Stimulated activated memory B cell treated with anti-CD40 and anti-IgM and Interleukin-4, amounts not matched to agents 10 μg/mL and 1 μg/mL and 100 μg/mL, for 72 hours (primary cell): ENCODE data around the gene AP1S2.
A peak's percentile ranks its signal among the peaks of the same experiment; 100 is the strongest.

Source experiments
- ATAC-seq: fragments of 150-1000 bp; cut with Tn5 transposase; 2 replicates; pipeline ENCODE4 v1.10.0; 2021
- H3K27ac Mint-ChIP-seq: one replicate; pipeline ENCODE4 v1.8.0; 2022; ENCODE audit warnings: mild to moderate bottlenecking, mixed read lengths
- H3K27me3 Mint-ChIP-seq: one replicate; pipeline ENCODE4 v1.8.0; 2022; ENCODE audit warnings: mixed read lengths
- H3K36me3 Mint-ChIP-seq: one replicate; pipeline ENCODE4 v1.8.0; 2022; ENCODE audit warnings: mixed read lengths
- H3K4me1 Mint-ChIP-seq: one replicate; pipeline ENCODE4 v1.8.0; 2022; ENCODE audit warnings: mixed read lengths
- H3K4me3 Mint-ChIP-seq: one replicate; pipeline ENCODE4 v1.8.0; 2022; ENCODE audit warnings: mild to moderate bottlenecking, moderate library complexity, mixed read lengths
- H3K9me3 Mint-ChIP-seq: one replicate; pipeline ENCODE4 v1.8.0; 2022; ENCODE audit warnings: mixed read lengths

Gene AP1S2

DNA sequence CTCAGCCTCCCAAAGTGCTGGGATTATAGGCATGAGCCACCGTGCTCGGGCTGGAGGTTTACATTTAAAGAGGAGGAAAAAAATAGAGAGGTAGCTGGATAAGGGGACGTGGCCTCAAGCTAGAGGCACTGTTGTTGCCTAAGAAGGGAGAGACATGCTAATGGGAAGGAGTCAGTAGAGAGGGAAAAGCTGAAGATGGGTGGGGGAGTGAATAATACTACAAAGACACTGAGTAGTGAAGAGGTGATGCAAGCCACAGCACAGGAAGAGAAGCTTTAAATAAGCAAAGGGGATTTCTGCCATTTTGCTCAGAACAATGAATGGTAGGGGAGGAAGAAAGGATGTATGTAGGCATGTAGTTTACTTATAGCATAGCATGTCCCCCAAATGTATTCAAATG, 11.5 kb upstream of the AP1S2 start:
- Mint-ChIP-seq H3K27ac (no peak overlapping the region), H3K4me3 (no peak overlapping the region), H3K9me3 (no peaks in the 10 kb centered on the region)

DNA sequence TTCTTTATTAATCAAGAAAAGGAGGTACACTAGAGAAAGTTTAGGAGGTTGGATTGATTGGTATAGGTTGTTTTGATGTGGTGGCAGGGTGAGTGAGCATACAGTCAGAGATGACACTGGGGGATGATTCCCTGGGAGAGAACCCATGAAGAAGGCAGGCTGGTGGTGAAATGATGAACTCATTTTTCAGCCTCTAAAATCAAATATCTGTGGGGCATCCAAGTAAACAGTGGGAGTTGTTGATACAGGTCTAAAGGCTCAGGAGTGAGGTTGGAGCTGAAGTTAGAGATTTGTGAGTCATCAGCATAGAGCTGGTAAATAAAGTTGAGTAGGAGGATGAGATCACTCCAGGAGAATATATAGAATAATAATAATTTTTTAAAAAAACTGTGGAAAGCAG, 10.0 kb upstream of the AP1S2 start:
- Mint-ChIP-seq H3K4me3 (no peak overlapping the region), H3K9me3 (no peaks in the 10 kb centered on the region), H3K27ac (no peak overlapping the region), H3K36me3 (no peaks in the 10 kb centered on the region), H3K4me1 (no peaks in the 10 kb centered on the region), H3K27me3 (no peaks in the 10 kb centered on the region)
- ATAC-seq = no peak

More for the DNA sequence above, 11.5 kb upstream of the AP1S2 start:
- ATAC-seq = no peak
- H3K36me3 Mint-ChIP-seq = no peaks in the 10 kb centered on the region
- H3K27me3 Mint-ChIP-seq = no peaks in the 10 kb centered on the region
- H3K4me1 Mint-ChIP-seq = no peaks in the 10 kb centered on the region

DNA sequence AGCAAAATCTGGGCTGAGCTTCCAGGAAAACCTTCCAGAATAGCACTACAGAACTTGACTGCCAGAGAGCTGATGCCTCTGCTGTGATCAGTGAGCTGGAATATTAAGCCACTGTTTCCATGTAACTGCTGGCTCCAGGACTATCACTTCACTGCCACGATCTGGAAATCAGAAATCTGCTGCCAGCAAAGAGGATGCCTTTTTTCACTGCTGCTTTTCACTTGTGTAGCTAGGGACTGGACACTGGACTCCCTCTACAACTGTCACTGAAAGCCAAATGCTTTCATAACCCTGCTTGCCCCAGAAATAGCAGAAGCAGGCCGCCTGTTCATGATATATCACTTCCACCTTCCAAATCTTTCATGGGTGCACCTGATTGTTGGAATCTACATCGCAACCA, 9.4 kb upstream of the AP1S2 start:
- Mint-ChIP-seq H3K36me3 (no peaks in the 10 kb centered on the region), H3K4me1 (no peaks in the 10 kb centered on the region), H3K27ac (no peak overlapping the region), H3K9me3 (no peaks in the 10 kb centered on the region), H3K27me3 (no peaks in the 10 kb centered on the region), H3K4me3 (no peak overlapping the region)
- no peak for ATAC-seq

DNA sequence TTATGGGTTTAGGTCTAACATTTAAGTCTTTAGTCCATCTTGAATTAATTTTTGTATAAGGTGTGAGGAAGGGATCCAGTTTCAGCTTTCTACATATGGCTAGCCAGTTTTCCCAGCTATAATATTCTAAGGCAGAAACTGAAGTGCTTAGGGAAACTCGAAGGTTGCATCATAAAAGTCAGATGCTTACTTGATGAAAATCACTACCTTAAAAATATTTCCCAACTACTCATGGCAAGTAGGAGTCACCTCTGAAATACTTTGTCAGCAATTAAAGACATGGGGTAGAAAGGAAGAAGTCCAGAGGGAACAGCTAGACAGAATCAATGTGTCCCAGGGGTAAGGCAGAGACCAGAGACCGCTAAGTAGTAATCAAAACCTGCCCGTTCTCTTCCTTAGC, 6.3 kb upstream of the AP1S2 start:
- Mint-ChIP-seq H3K4me1 (no peaks in the 10 kb centered on the region), H3K27ac (no peak overlapping the region), H3K27me3 (no peaks in the 10 kb centered on the region), H3K9me3 (no peaks in the 10 kb centered on the region), H3K4me3 (no peak overlapping the region), H3K36me3 (no peaks in the 10 kb centered on the region)
- no peak for ATAC-seq

DNA sequence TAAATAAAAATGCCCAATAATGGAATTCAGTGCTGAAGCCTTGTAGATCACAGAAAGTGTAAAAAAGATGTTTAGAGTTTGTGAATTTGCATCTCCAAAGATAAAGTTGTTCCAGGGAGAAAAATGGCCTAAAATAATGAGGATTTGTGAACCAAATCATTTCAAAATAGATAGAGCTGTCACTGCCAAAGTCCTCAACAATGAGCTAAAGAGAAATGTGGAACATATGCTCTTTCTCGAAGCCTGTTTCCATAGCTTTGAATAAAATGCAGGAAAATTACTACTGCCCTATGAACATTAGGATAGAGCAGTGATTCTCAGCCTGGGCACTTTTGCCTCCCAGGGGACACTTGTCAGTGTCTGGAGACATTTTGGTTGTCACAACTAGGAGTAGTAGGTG, 3.4 kb upstream of the AP1S2 start:
- H3K9me3 Mint-ChIP-seq = no peaks in the 10 kb centered on the region
- no peaks in the 10 kb centered on the region for H3K36me3 Mint-ChIP-seq
- no peak overlapping the region for H3K4me3 Mint-ChIP-seq
- no peaks in the 10 kb centered on the region for H3K4me1 Mint-ChIP-seq
- no peaks in the 10 kb centered on the region for H3K27me3 Mint-ChIP-seq
- ATAC-seq = no peak
- H3K27ac Mint-ChIP-seq = no peak overlapping the region

DNA sequence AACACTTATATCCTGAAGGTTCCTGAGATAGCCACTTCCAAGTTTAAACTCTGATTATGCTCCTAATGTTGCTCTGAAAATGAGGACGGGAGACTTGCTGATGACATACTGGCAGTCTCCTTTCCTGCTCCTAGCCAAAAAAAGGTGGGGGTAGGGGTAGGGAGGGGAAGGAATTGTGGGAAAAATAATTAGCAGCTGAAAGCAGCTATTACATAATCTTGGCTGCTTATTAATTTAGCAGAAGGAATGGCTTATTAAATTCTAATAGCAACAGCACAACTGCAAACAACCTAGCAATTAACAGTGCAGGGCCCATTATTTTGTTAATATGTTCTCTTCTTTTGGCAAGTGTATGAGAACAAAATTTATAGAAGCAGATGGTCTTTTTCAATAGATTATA, 2.0 kb upstream of the AP1S2 start:
- Mint-ChIP-seq H3K36me3 (no peaks in the 10 kb centered on the region), H3K4me3 (peak overlapping the region; percentile 93), H3K27me3 (no peaks in the 10 kb centered on the region), H3K27ac (peak overlapping the region; percentile 97), H3K9me3 (no peaks in the 10 kb centered on the region), H3K4me1 (peaks cover 5% of the 10 kb centered on the region)
- ATAC-seq = no peak

DNA sequence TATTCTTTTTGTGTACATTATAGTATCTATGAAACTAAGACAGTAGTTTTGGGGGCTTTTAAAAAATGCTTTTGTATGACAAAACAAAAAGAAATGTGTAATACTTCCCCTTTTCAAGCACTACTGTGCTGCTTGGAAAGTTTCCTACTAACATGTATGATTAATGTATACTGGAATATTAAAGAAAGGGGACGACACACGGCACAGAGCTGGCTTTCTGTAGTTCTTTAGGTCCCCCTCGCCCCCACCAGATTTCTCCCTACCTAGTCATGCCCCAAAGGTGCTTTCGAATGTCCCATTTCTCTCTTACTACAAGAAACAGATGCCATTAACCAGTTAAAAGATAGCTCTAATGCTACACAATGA, 1.6 kb upstream of the AP1S2 start:
- Mint-ChIP-seq H3K9me3 (no peaks in the 10 kb centered on the region), H3K36me3 (peaks cover 4% of the 10 kb centered on the region), H3K4me1 (peaks cover 9% of the 10 kb centered on the region), H3K27me3 (no peaks in the 10 kb centered on the region), H3K27ac (peak overlapping the region; percentile 97), H3K4me3 (peak overlapping the region; percentile 93)
- no peak for ATAC-seq

DNA sequence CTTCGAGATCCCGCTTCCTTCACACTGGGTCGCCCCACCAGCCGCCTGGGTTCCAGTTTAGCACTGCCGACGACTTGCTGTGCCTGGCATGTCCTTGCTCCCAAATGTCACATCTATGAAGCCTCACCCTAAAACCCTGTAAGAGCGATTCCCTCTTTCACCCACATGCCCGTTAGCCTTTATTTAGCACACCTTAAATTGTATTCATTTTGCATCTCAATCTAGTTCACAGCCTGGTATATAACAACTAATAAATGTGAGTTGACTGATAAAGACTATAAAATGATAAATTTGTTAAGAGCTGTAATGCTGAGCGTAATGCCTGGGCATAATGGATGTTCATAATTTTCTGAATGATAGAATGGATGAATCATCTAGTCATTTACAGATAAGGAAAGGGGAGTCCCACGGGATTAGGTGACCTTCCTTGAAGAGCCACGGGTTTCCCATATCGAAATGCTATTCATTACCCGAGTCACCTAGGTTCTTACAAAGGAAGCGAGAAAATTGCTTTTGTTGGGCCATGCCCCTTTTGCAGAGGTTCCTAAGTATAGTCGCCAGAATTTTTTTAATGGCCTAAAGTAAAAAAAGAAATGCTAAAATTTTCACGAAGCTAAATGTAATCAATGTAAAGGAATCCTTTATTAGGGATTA, 1.1 kb upstream of the AP1S2 start:
- H3K27ac Mint-ChIP-seq = peak overlapping the region; percentile 97
- no peaks in the 10 kb centered on the region for H3K9me3 Mint-ChIP-seq
- peak overlapping the region; percentile 93 for H3K4me3 Mint-ChIP-seq
- H3K36me3 Mint-ChIP-seq = peaks cover 9% of the 10 kb centered on the region
- H3K27me3 Mint-ChIP-seq = no peaks in the 10 kb centered on the region
- peaks cover 14% of the 10 kb centered on the region for H3K4me1 Mint-ChIP-seq
- ATAC-seq = peak; percentile 18

DNA sequence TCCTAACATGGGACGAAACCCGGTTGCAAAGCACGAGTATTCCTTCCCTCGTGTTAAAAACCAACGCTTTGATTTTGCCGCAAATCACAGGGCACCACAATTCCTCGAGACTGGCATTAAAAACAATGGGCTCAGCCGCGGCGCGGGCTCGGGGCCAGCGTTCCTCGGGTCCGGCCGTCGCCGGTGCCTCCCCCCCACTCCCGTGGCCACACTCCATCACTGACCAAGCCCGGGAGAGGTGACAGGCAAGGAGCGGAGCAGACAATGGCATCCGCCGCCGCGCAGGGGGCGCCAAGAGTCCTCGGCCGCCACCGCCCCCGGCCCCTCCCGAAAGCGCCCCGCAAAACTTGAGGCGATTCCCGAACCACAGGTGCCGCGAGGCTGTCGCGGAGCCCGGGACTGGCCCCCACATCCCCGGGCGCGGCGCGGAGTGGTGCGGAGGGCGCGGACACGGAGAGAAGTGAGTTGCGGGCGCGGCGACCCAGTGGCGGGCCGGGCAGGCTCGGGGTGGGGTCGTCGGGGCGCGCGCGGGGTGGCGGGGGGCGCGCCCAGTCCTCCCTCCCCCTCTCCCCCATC, 445 bp downstream of the AP1S2 start:
- Mint-ChIP-seq H3K9me3 (no peaks in the 10 kb centered on the region), H3K27me3 (no peaks in the 10 kb centered on the region), H3K4me1 (peaks cover 28% of the 10 kb centered on the region), H3K4me3 (peak overlapping the region; percentile 77), H3K27ac (peak overlapping the region; percentile 97), H3K36me3 (peaks cover 22% of the 10 kb centered on the region)
- peak; percentile 52 for ATAC-seq

DNA sequence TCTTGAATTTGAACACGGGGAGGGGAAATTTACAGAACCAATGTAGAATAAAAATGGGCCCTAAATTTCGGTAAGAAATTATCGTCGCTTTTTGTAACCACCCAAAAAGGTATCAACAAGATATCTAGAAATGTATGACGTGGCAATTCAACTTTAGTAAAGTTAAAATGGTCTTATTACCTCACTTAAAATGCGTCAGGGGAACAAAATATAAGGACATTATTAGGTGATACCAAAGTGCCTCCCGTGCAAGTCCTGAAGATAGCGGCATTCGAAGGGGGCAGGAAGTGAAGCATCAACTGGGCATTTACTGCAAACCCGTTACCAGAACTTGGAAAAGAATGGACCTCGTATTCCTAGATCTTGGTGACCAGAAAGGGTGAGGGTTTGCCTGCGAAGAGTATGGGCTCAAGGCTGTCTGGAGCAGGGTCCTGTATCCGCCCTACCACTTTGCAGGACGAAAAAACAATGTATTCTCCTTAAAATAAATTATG, 980 bp downstream of the AP1S2 start:
- Mint-ChIP-seq H3K27ac (peak overlapping the region; percentile 97), H3K4me3 (peak overlapping the region; percentile 77), H3K27me3 (no peaks in the 10 kb centered on the region), H3K36me3 (peaks cover 22% of the 10 kb centered on the region), H3K4me1 (peaks cover 28% of the 10 kb centered on the region), H3K9me3 (no peaks in the 10 kb centered on the region)
- ATAC-seq = no peak

DNA sequence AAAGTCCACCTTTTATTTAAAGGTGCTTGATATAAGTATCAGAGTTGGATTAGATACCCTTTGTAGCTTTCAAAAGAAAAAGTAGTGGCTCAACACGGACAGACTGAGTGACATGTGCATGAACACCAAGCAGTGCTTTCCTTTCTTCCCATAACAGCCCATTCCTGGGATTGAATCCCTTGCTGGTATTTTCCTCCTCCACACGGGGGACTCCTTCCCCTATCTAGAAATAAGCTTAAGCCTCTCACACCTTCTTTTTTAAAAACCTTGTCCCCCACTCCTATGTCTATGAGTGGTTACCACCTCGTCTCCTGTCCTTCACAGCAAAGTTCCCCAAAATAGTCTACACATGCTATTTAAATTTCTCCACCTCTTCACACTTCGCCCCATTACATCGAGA, 5.1 kb downstream of the AP1S2 start:
- no peak overlapping the region for H3K4me3 Mint-ChIP-seq
- peak overlapping the region; percentile 52 for H3K27ac Mint-ChIP-seq
- ATAC-seq = no peak
- H3K9me3 Mint-ChIP-seq = no peaks in the 10 kb centered on the region
- no peaks in the 10 kb centered on the region for H3K27me3 Mint-ChIP-seq
- peaks cover 29% of the 10 kb centered on the region for H3K36me3 Mint-ChIP-seq
- H3K4me1 Mint-ChIP-seq = peaks cover 28% of the 10 kb centered on the region

DNA sequence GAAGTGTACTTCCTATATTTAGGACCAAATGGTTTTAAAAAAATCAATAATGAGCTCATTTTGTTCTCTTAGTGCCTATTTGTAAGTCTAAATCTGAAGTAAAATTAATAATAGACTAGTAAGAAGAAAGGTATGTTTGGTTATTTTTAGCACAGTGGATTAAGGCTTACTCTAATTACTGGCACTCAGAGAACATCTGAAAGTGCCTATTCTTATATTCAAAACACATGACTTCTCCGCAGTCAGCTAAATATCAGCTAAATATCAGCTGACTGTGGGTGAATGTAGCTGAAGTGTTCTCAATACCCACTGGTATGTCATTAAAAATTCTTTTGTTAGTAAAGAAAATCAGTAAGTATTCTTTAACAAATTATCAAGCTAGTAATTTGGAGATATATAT, 6.0 kb downstream of the AP1S2 start:
- no peak for ATAC-seq
- H3K4me3 Mint-ChIP-seq = no peak overlapping the region
- H3K4me1 Mint-ChIP-seq = peaks cover 28% of the 10 kb centered on the region
- H3K36me3 Mint-ChIP-seq = peaks cover 29% of the 10 kb centered on the region
- H3K27ac Mint-ChIP-seq = peak overlapping the region; percentile 24
- no peaks in the 10 kb centered on the region for H3K27me3 Mint-ChIP-seq
- no peaks in the 10 kb centered on the region for H3K9me3 Mint-ChIP-seq

DNA sequence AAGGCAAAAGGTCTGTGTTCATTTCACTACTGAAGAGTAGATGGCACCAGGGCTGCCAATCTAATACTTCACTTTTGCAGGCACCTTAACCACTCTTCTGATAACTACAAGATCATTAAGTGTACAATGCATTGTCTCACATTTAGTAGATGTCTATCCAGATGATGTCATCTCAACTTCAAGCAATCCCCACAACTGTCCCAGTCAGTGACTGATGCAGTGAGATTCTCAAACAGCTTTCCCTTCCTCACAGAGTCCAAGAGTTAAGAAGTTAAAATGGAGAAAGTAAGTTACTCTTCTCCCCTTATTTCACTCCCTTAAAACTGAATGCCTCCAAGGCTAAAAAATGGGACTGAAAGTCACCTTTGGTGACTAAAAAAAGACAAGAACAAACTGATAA, 10.7 kb downstream of the AP1S2 start:
- H3K27ac Mint-ChIP-seq = no peak overlapping the region

DNA sequence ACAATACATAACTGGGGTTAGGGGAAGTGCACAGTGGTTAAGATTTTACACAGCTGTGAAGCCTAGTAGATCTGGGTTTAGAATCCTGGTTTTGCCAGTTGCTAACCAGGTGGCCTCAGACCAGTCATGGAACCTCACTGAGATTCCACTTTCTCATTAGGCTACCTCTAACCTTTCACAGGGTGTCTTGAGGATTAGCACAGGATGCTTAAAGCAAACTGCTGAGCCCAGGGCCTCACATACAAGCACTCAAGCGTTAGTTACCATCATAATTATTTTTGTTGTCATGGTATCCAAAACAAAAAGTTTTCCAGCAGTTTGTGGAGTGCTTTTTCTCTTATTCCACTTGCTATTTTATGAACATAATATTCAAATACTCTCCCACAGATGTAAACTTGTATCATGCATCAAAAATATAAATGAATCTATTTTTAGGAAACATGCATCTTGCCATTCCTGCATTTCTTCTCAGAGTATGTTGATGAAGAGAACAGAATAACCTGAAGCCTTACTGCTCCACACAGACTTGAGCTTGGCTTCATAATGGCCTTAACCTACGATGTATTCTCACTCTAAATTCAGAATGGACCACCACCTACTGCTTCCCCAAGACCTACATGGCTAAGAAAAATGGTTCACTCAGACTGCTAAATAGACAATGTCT, 12.6 kb downstream of the AP1S2 start:
- Mint-ChIP-seq H3K27me3 (no peaks in the 10 kb centered on the region), H3K4me1 (no peaks in the 10 kb centered on the region), H3K27ac (no peak overlapping the region), H3K9me3 (no peaks in the 10 kb centered on the region), H3K36me3 (peaks cover 13% of the 10 kb centered on the region), H3K4me3 (no peak overlapping the region)
- ATAC-seq = no peak

More for the DNA sequence above, 10.7 kb downstream of the AP1S2 start:
- no peaks in the 10 kb centered on the region for H3K9me3 Mint-ChIP-seq
- peaks cover 13% of the 10 kb centered on the region for H3K36me3 Mint-ChIP-seq
- ATAC-seq = no peak
- no peak overlapping the region for H3K4me3 Mint-ChIP-seq
- no peaks in the 10 kb centered on the region for H3K27me3 Mint-ChIP-seq
- H3K4me1 Mint-ChIP-seq = no peaks in the 10 kb centered on the region

DNA sequence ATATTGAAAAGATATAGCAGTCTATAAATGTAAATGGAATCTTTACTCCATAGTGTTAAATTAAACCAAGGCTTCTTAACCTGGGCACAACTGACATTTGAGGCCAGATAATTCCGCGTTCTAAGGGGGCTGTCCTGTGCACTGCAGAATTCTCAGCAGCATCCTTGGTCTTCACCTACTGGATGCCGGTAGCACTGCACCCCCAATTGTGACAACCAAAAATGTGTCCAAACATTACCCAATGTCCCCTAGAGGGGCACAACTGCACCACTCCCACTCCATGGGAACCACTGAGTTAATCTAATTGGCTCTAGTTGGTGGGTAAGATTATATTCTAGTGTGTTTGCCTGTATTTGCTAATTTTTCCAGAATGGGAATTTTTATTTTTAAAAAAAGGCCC, 16.6 kb downstream of the AP1S2 start:
- H3K9me3 Mint-ChIP-seq = no peaks in the 10 kb centered on the region
- no peak for ATAC-seq

More for the DNA sequence above, 16.6 kb downstream of the AP1S2 start:
- no peak overlapping the region for H3K4me3 Mint-ChIP-seq
- no peak overlapping the region for H3K27ac Mint-ChIP-seq
- H3K36me3 Mint-ChIP-seq = peaks cover 10% of the 10 kb centered on the region
- H3K27me3 Mint-ChIP-seq = no peaks in the 10 kb centered on the region
- H3K4me1 Mint-ChIP-seq = peaks cover 9% of the 10 kb centered on the region
